OCI-LY7 (cell line): ENCODE results near the gene ASB1.

ENCODE experiments used
- CTCF ChIP-seq: fragments of 200-600 bp; sonication (generic); conservative IDR thresholded peaks from 2 replicates; pipeline ENCODE4 v1.5.1; 2014; ENCODE audit warnings: mild to moderate bottlenecking, antibody characterized with exemption, low read length, moderate library complexity, mixed read lengths
- EZH2phosphoT487 ChIP-seq: fragments of 200-600 bp; sonication (generic); IDR thresholded peaks from 2 replicates; pipeline ENCODE4 v1.6.1; 2018; ENCODE audit warnings: low read depth, borderline replicate concordance, mild to moderate bottlenecking, mixed run types, antibody characterized with exemption, low read length, moderate library complexity, mixed read lengths

- TF ChIP-seq CTCF, result no peak
- no peak for TF ChIP-seq EZH2phosphoT487
These were observed 3.0 kb upstream of the ASB1 start for GRCh38 chr2:238423561-238424312.
